ENCODE results near the gene CRLF3. TPM values are rescaled to one million over a fixed set of nuclear protein-coding genes. Genes with fewer than 3 reads are reported as not detected.
"Not testable (repeated sequence)": the region's sequence is repeated elsewhere in the genome, so short reads cannot be mapped to it uniquely, and the experiment has no call there.

The CRLF3 gene
- 9.7 and 13.9 TPM in 2 replicates for total RNA-seq (2014; rRNA removed; shearing (Covaris generic))

- peak; percentile 79 for DNase-seq (ENCODE audit: low spot score)
These were observed at the start of gene CRLF3 for GRCh38 chr17:30824356-30825145. Gene CRLF3, minus strand, starts transcription at chr17:30824692. Its CDS starts 41 bp downstream, at chr17:30824651.

GRCh38 chr17:30869005-30869404 lies 44.5 kb upstream of the CRLF3 start:
- no peak for DNase-seq (ENCODE audit: low spot score)

GRCh38 chr17:30864636-30865035 lies 40.1 kb upstream of the CRLF3 start:
- no peak for DNase-seq (ENCODE audit: low spot score)

- peak; percentile 6 for DNase-seq (ENCODE audit: low spot score)
These were observed 34.2 kb upstream of the CRLF3 start for GRCh38 chr17:30858556-30859250.

GRCh38 chr17:30854146-30854545 lies 29.7 kb upstream of the CRLF3 start:
- no peak for DNase-seq (ENCODE audit: low spot score)

GRCh38 chr17:30848021-30848420 lies 23.5 kb upstream of the CRLF3 start:
- no peak for DNase-seq (ENCODE audit: low spot score)

GRCh38 chr17:30840771-30841170 lies 16.3 kb upstream of the CRLF3 start:
- no peak for DNase-seq (ENCODE audit: low spot score)

- no peak for DNase-seq (ENCODE audit: low spot score)
These were observed 13.8 kb upstream of the CRLF3 start for GRCh38 chr17:30838202-30838807.

GRCh38 chr17:30832438-30833124 lies 8.1 kb upstream of the CRLF3 start:
- no peak for DNase-seq (ENCODE audit: low spot score)

GRCh38 chr17:30831663-30832437 lies 7.4 kb upstream of the CRLF3 start, which contains the start of gene ATAD5:
Gene ATAD5, plus strand, starts transcription at chr17:30831966. Its CDS starts 382 bp downstream, at chr17:30832348.
- peak; percentile 87 for DNase-seq (ENCODE audit: low spot score)

- no peak for DNase-seq (ENCODE audit: low spot score)
These were observed 6.8 kb upstream of the CRLF3 start for GRCh38 chr17:30831257-30831656.

GRCh38 chr17:30829022-30829421 lies 4.5 kb upstream of the CRLF3 start:
- DNase-seq (ENCODE audit: low spot score): no peak

GRCh38 chr17:30827082-30827481 lies 2.6 kb upstream of the CRLF3 start:
- DNase-seq (ENCODE audit: low spot score): no peak

GRCh38 chr17:30824002-30824355 lies 513 bp downstream of the CRLF3 start:
- no peak for DNase-seq (ENCODE audit: low spot score)

GRCh38 chr17:30823421-30823820 lies 1.1 kb downstream of the CRLF3 start:
- DNase-seq (ENCODE audit: low spot score): no peak

- not testable (repeated sequence) for DNase-seq (ENCODE audit: low spot score)
These were observed 1.6 kb downstream of the CRLF3 start for GRCh38 chr17:30822919-30823318.

- DNase-seq (ENCODE audit: low spot score): no peak
These were observed 2.4 kb downstream of the CRLF3 start for GRCh38 chr17:30821871-30822723.

GRCh38 chr17:30819971-30820705 lies 4.4 kb downstream of the CRLF3 start:
- DNase-seq (ENCODE audit: low spot score): no peak

- DNase-seq (ENCODE audit: low spot score): no peak
These were observed 8.3 kb downstream of the CRLF3 start for GRCh38 chr17:30816165-30816564.

- DNase-seq (ENCODE audit: low spot score): not testable (repeated sequence)
These were observed 9.6 kb downstream of the CRLF3 start for GRCh38 chr17:30814860-30815259.
